Omental fat pad (tissue), 4 donors: ENCODE results near the gene CRCP. TPM values are rescaled to one million over a fixed set of nuclear protein-coding genes. Genes with fewer than 3 reads are reported as not detected.
A peak's percentile ranks its signal among the peaks of the same experiment; 100 is the strongest.
"Not testable (repeated sequence)": the region's sequence is repeated elsewhere in the genome, so short reads cannot be mapped to it uniquely, and the experiment has no call there.

Source experiments
- ATAC-seq: fragments of 150-250 bp; one replicate; pipeline ENCODE4 v1.9.1; 2016; ENCODE audit warnings: mild to moderate bottlenecking, moderate library complexity; ENCODE audit not compliant: low FRiP score
- DNase-seq: peaks from one replicate; pipeline ENCODE4 v3.0.0-alpha.2; 2019; ENCODE audit warnings: low spot score
- total RNA-seq, 4 donors: library from RNA; depleted of rRNA; stranded (reverse); fragments of >200 nt; gene quantifications; one replicate each; pipeline ENCODE4 v1.1.0, GENCODE V29; 2016
- TF ChIP-seq, protein P1 (sequence below), 3 donors: fragments of 450-650 bp; IDR thresholded peaks; one replicate each; pipeline ENCODE4 v1.5.1; 2016 to 2017; ENCODE audit warnings: antibody characterized with exemption in 3 of 3, mild to moderate bottlenecking in 3 of 3, moderate library complexity in 2 of 3

CRCP gene
- total RNA-seq, 4 donors from 2014 or later: 26.9 to 49.5 (median 38.3) TPM

DNA sequence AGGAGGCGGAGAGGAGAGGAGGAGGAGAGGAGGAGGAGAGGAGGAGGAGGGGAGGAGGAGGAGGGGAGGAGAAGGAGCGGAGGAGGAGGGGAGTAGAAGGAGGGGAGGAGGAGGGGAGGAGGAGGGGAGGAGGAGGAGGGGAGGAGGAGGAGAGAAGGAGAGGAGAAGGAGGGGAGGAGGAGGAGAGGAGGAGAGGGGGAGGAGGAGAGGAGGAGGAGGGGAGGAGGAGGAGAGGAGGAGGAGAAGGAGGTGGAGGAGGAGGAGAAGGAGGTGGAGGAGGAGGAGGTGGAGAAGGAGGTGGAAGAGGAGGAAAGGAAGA is 15.5 kb upstream of the CRCP start:
- no peak for DNase-seq
- TF ChIP-seq, protein P1, sequence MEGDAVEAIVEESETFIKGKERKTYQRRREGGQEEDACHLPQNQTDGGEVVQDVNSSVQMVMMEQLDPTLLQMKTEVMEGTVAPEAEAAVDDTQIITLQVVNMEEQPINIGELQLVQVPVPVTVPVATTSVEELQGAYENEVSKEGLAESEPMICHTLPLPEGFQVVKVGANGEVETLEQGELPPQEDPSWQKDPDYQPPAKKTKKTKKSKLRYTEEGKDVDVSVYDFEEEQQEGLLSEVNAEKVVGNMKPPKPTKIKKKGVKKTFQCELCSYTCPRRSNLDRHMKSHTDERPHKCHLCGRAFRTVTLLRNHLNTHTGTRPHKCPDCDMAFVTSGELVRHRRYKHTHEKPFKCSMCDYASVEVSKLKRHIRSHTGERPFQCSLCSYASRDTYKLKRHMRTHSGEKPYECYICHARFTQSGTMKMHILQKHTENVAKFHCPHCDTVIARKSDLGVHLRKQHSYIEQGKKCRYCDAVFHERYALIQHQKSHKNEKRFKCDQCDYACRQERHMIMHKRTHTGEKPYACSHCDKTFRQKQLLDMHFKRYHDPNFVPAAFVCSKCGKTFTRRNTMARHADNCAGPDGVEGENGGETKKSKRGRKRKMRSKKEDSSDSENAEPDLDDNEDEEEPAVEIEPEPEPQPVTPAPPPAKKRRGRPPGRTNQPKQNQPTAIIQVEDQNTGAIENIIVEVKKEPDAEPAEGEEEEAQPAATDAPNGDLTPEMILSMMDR (IDR thresholded peaks at IDR 0.05): no peak
- ATAC-seq: no peak

DNA sequence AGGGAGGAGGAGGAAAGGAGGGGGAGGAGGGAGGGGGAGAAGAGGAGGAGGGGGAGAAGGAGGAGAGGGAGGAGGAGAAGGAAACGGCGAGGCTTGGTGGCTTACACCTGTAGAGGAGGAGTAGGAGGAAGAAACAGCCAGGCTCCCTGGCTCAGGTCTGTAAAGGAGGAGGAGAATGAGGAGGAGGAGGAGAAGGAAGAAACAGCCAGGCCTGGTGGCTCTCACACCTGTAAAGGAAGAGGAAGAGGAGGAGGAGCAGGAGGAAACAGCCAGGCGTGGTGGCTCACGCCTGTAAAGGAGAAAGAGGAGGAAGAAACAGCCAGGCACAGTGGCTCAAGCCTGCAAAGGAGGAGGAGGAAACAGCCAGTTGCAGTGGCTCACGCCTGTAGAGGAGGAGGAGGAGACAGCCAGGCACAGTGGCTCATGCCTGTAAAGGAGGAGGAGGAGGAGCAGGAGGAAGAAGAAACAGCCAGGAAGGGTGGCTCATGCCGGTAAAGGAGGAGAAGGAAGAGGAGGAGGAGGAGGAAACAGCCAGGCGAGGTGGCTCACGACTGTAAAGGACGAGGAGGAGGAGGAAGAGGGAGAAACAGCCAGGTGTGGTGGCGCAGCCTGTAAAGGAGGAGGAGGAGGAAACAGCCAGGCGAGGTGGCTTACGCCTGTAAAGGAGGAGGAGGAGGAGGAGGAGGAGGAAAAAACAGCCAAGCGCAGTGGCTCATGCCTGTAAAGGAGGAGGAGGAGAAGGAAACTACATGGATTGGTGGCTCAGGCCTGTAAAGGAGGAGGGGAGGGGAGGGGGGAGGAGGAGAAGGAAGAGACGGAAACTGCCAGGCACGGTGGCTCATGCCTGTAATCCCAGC is 14.9 kb upstream of the CRCP start:
- ATAC-seq: peak; percentile 93
- DNase-seq: peak; percentile 31
- TF ChIP-seq, protein P1 (IDR thresholded peaks at IDR 0.05): no peak

DNA sequence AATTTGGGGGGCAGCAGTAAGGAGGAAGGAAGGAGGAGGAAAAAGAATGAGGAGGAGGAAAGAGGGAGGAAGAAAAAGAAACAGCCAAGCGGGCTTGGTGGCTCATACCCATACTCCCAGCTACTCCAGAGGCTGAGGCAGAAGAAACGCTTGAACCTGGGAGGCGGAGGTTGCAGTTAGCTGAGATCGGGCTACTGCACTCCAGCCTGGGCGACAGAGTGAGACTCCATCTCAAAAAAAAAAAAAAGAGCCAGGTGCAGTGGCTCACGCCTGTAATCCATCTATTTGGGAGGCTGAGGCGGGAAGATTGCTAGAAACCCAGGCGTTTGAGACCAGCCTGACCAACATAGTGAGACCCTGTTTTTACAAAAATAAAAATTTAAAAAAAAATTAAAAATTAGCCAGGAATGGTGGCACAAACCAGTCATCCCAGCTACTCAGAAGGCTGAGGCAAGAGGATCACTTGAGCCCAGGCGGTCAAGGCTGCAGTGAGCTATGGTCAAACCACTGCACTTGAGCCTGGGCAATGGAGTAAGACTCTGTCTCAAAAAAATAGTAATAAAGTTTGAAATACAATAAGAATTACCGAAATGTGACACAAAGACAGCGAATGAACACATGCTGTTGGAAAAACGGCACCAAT is 14.1 kb upstream of the CRCP start:
- ATAC-seq: no peak
- TF ChIP-seq, protein P1 (IDR thresholded peaks at IDR 0.05): no peak
- no peak for DNase-seq

DNA sequence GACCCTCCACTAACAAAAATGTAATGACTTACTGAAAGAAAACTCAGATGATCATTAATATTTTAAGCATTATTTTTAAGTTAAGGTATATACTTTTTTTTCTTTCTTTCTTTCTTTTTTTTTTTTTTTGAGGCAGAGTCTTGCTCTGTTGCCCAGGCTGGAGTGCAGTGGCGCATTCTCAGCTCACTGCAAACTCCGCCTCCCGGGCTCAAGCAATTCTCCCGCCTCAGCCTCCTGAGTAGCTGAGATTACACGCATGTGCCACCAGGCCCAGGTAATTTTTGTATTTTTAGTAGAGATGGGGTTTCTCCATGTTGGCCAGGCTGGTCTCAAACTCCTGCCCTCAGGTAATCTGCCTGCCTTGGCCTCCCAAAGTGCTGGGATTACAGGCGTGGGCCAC is 12.5 kb upstream of the CRCP start:
- not testable (repeated sequence) for DNase-seq, ATAC-seq

DNA sequence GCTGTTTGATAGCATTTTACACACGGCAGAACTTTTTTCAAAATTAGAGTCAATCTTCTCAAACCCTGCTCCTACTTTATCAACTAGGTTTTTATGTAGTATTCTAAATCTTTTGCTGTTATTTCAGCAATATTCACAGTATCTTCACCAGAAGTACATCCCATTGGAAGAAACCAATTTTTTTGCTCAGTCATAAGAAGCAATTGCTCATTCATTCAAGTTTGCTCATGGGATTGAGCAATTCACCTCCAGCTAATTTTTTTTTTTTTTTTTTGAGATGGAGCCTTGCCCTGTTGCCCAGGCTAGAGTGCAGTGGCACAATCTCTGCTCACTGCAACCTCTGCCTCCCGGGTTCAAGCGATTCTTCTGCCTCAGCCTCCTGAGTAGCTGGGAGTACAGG is 10.7 kb upstream of the CRCP start:
- DNase-seq, ATAC-seq: not testable (repeated sequence)

DNA sequence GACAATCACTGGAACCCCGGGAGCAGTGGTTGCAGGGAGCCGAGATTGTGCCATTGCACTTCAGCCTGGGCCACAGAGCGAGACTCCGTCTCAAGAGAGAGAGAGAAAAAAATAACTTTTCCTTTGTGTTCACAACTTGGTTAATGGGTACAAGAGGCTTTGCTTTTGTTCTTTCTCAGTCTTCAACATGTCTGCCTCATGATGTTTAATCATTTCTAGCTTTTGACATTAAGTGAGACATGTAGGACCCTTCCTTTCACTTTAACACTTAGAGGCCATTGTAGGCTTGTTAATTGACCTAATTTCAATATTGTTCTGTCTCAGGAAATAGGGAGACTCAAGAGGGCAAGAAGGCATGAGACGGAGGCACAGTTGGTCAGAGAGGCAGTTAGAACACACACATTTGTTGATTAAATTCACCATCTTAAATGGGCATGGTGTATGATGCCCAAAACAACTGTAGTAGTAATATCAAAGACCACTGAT is 9.3 kb upstream of the CRCP start:
- no peak for ATAC-seq
- TF ChIP-seq, protein P1 (IDR thresholded peaks at IDR 0.05): no peak
- no peak for DNase-seq

DNA sequence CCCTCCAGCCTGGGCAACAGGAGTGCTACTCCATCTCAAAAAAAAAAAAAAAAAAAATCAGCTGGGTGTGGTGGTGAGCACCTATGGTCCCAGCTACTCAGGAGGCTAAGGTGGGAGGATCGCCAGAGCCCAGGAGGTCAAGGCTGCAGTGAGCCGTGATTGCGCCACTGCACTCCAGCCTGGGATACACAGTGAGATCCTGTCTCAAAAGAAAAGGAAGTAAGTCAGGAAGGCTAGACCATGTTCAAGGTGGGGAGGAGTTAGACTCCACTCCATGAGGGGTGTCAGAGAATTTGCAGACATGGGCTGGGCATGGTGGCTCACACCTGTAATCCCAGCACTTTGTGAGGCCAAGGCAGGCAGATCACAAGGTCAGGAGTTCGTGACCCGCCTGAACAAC is 6.2 kb upstream of the CRCP start:
- not testable (repeated sequence) for DNase-seq, ATAC-seq

DNA sequence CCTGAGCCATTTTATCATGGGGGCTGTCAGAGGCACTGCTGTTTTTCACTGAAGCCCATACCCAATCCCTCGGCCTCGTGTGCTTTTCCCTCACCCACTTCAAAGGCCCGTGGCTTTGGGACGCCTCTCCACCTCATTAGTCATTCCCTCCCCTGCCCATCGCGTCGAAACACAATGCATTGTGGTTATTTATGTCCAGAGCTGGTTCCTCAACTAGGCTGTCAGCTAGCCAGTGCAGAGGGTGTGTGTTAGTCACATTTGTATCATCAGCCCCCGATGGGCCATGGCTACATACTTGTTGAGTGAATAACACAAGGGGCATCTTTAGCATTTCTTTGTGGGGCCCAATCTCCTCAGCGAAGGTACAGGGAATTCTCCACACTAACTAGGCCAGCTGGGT is 3.8 kb upstream of the CRCP start:
- TF ChIP-seq, protein P1 (IDR thresholded peaks at IDR 0.05): no peak
- ATAC-seq: no peak
- no peak for DNase-seq

DNA sequence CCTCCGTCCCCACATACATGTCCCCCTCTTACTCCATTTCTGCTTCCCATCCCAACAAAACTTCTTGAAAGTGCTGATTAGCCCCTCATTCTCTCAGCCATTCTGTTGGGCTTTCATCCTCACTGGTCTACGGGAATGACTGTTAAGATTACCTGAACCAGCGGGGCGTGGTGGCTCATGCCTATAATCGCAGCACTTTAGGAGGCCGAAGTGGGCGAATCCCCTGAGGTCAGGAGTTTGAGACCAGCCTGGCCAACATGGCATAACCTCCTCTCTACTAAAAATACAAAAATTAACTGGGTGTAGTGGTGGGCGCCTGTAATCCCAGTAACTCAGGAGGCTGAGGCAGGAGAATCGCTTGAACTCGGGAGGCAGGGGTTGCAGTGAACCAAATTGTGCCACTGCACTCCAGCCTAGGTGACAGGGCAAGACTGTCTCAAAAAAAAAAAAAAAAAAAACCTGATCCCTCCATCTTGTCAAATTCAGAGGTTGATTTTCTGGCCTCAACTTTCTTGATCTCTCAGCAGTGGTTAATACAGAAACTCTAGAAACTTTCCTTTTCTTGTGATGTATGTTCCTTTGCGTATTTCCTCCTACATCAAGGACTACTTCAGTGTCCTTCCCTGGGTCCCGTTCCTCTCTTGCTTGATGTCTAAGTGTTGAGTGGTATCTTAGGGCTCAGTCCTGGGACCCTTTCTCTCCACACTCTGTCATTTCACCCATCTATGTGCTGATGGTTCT is 2.2 kb downstream of the CRCP start:
- not testable (repeated sequence) for ATAC-seq, DNase-seq
